GF-D8 (cell line): Measurements from ENCODE around the gene EXOSC9.
"Not testable (repeated sequence)": the region's sequence is repeated elsewhere in the genome, so short reads cannot be mapped to it uniquely, and the experiment has no call there.

Source experiments
- DNase-seq: peaks from one replicate; lab custom pipeline; 2025; lab: John Stamatoyannopoulos, UW

Gene EXOSC9

GRCh38 chr4:121800961-121801714 is at the start of gene EXOSC9:
TSS of gene EXOSC9 (plus strand) at chr4:121801323. CDS start at chr4:121801425, 102 bp downstream.
- DNase-seq, result peak; percentile 87

GRCh38 chr4:121752142-121752541 is 49.0 kb upstream of the EXOSC9 start:
- not testable (repeated sequence) for DNase-seq

- DNase-seq, result no peak
Measured at GRCh38 chr4:121758925-121759568, 42.1 kb upstream of the EXOSC9 start.

DNA sequence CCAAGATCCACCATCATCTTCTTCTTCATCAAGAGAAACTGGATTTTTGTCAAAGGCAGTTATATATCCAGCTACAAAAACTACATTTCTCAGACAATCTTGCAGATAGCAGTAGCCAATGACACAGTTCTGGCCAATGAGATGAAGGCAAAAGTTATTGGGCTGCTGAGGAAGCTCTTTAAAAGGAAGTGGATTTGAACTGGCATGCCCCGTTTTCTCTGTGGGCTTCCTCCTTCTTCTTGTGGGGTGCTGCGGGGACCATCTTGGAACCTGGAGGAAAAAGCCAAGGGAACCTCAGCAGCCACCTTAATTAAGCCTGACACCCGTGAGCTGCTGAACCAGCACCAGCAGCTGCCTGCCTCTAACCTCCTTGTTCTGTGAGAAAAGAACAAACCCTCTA is 40.9 kb upstream of the EXOSC9 start:
- no peak for DNase-seq

GRCh38 chr4:121764303-121764701 is 36.8 kb upstream of the EXOSC9 start:
- DNase-seq, result no peak

GRCh38 chr4:121764702-121765367 is 36.3 kb upstream of the EXOSC9 start, which contains the start of gene SMIM43:
TSS of gene SMIM43 (minus strand) at chr4:121765164. CDS start at chr4:121765105, 59 bp downstream.
- no peak for DNase-seq

GRCh38 chr4:121765368-121765705 is 35.8 kb upstream of the EXOSC9 start:
- no peak for DNase-seq

GRCh38 chr4:121765971-121766538 is 35.1 kb upstream of the EXOSC9 start:
- DNase-seq, result no peak

- DNase-seq, result no peak
Measured at GRCh38 chr4:121767166-121767565, 34.0 kb upstream of the EXOSC9 start.

- DNase-seq, result no peak
Measured at GRCh38 chr4:121769341-121769740, 31.8 kb upstream of the EXOSC9 start.

DNA sequence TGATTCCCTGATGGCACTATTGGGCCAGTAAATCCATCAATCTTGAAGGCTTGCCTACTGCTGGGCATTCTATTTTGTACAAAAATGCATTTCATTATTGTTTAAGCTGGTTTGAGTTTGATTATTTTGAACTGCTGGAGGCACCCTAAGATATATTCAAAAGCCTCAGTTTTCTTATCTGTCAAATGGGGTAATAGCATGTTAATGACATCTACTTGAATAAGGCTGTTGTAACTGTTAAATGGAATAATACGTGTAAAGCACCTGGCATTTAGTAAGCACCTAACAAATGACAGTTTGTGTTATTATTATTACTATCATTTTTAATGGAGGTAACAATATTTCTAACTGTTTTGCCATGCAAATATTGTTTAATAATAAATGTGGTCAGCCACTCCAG is 29.3 kb upstream of the EXOSC9 start:
- DNase-seq, result no peak

- DNase-seq, result no peak
Measured at GRCh38 chr4:121773883-121774282, 27.2 kb upstream of the EXOSC9 start.

DNA sequence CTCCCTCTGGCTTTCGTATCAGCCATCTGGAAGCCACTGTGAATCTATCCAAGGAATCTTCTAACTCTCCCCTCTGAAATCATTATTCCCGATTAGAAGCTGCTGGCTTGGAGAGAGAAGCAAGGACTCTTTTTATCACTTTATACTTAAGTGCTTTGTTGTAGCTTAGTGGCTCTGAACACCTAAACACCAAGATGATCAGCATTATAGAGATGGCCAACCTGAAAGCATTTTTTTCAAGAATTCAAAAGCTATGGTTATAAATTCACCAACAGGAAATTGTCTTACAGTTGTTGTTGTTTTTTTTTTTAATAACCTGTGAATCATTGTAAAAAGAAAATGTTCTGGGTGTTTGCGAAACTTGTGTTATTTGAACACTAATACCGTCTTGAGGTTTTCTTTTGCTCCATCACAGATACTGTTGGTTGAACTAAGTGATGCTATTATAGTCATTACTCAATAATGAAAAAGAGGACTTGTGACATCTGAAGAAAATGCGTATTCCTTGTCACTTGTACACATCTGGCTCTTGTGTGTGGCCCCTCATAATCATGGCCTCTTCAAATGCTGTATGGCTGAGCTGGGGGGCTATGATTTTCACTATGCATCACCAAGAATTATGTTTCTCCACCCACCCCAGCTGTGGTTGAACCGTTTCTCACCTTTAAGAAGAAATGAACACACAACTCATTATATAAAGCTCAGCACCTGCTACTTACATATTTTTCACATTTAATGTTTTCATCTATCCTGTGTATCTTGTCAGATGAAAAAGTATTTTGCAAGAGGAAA is 24.3 kb upstream of the EXOSC9 start:
- no peak for DNase-seq

DNA sequence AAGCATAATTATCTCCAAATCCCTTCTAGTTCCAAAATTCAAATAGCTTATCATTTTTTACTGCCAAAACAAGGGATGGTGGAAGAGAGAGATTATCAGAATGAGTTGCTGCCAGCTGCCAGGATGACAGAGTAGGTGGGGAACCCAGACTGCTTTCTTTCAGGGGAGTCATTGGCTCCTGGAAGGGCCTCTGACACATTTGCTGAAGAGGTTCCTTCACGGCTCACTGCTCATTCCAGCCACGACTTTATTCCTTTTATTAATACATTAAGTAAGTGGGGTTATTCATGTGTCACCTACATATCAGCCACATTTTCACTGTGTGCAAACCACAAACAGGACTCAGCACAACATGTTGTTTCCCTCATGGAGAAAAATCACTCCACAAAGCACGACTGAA is 23.5 kb upstream of the EXOSC9 start:
- DNase-seq, result no peak

DNA sequence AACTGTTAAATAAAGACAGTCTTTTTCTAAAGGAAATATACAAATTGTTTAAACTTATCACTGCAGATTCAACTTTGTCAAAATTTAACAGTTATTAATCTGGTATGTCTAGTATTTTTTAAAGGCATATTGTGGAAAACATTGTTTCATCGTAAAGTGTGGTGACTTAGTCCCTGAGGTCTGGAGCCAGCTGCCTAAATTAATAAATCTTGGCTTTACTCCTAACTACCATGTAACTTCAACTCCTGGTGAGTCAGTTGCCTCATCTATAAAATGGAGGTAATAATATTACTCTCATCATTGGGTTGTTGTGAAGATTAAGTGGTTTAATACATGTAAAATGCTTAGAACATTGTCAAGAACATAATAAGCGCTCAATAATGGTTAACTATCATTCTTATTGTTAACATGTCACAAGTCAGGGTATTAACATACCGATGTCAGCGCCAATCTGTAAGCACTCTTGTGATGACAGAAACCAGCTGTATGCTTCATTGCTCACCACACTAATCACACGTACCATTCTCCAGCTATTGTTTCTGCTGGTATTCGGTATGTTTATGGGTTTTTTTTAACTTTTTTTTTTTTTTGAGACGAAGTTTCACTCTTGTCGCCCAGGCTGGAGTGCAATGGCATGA is 22.0 kb upstream of the EXOSC9 start:
- no peak for DNase-seq

GRCh38 chr4:121783210-121783609 is 17.9 kb upstream of the EXOSC9 start:
- DNase-seq, result no peak

- no peak for DNase-seq
Measured at GRCh38 chr4:121784401-121784800, 16.7 kb upstream of the EXOSC9 start.

DNA sequence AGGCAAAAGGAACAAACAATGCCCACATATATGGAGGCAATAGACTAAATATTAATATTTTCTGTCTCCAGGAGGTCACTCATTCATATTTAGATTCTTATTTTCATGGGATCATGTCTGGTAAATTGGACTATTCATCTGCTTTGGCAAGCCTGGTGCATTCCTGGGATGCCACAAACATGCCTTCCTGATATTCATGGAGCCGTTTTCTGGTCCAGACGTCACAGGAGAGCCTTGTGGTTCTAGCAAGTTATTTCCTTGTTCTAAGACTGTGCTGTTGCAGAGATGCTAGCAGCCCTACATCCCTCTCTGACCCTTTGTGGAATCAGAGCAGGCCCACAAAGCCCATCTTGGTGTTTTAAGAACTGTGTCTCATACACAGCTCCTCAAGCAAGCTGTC is 16.1 kb upstream of the EXOSC9 start:
- no peak for DNase-seq

- no peak for DNase-seq
Measured at GRCh38 chr4:121785479-121785878, 15.6 kb upstream of the EXOSC9 start.

DNA sequence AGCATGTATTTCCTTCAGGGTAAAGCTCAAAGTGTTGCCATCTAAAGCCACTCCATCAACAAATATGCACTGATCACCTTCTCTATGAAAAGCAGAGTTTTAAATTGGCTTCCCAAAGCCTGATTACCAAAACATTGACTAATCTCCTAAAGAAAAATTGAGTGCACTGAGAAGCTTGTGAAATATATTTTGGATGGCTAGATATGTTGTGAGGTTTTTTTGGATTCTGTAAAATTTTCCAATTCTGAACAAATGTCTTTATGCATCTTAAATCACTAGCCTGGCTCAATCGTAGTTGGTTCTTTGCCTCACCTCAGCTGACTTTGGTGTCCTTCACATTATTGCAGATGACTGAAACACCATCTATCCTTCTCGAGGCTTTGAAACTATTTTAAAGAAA is 14.9 kb upstream of the EXOSC9 start:
- DNase-seq, result no peak

DNA sequence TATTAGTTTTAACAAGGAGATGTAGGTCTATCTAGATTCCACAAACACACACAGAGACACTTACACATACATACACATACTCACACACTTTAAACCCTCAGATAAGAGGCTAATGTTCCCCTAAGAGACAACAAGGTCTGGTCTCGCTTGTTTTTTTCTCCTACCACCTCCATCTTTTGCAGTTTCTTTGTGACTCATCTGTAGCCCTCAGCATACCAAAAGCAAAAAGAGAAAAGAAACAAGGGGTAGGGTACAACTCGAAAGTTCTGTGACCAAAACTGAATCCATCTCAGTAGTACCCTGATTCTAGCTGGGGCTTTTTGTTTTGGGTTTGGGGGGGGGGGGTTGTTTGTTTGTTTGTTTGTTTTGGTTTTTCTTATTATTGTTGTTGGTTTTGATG is 12.2 kb upstream of the EXOSC9 start:
- DNase-seq, result no peak

DNA sequence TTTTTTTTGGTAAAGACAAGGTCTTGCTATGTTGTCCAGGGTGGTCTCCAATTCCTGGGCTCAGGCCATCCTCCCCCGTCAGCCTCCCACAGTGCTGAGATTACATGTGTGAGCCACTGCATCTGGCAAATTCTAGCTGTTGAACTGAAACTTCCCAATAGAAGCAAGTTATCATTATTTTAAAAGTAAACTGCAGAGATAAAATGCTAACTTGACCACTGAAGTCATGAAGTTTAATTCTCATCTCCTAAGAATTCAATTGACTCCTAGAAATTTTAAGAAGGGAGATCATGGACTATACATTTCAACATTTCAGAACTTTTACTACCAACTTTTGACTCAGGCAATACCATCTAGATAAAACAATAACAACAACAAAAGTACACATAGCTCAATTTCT is 11.7 kb upstream of the EXOSC9 start:
- DNase-seq, result no peak
